GM21737 (cell line): ENCODE measurements around the gene PLCL2.
"Not testable (repeated sequence)": the region's sequence is repeated elsewhere in the genome, so short reads cannot be mapped to it uniquely, and the experiment has no call there.

Experiments
- ATAC-seq: cut with Tn5 transposase; IDR thresholded peaks from one replicate; pipeline ENCODE4 v1.9.1; 2021; ENCODE audit warnings: mild to moderate bottlenecking, moderate library complexity; ENCODE audit not compliant: unreplicated experiment

PLCL2 gene

GRCh38 chr3:16950282-16950681, 65.5 kb downstream of the PLCL2 start:
- no peak for ATAC-seq

GRCh38 chr3:16950845-16951244, 66.1 kb downstream of the PLCL2 start:
- ATAC-seq, result no peak

- not testable (repeated sequence) for ATAC-seq
Observed at GRCh38 chr3:16957852-16958251, 73.1 kb downstream of the PLCL2 start.

GRCh38 chr3:16960125-16960524, 75.4 kb downstream of the PLCL2 start:
- ATAC-seq, result no peak

- ATAC-seq, result no peak
Observed at GRCh38 chr3:16961621-16962205, 77.0 kb downstream of the PLCL2 start.

GRCh38 chr3:16975083-16975482, 90.3 kb downstream of the PLCL2 start:
- ATAC-seq, result no peak

GRCh38 chr3:16978234-16978920, 93.6 kb downstream of the PLCL2 start:
- ATAC-seq, result no peak

- no peak for ATAC-seq
Observed at GRCh38 chr3:16978921-16979271, 94.1 kb downstream of the PLCL2 start.

- not testable (repeated sequence) for ATAC-seq
Observed at GRCh38 chr3:16979769-16980515, 95.2 kb downstream of the PLCL2 start.

- not testable (repeated sequence) for ATAC-seq
Observed at GRCh38 chr3:16980526-16980925, 95.8 kb downstream of the PLCL2 start.

GRCh38 chr3:16982460-16982859, 97.7 kb downstream of the PLCL2 start:
- ATAC-seq, result no peak

- ATAC-seq, result no peak
Observed at GRCh38 chr3:16985608-16986007, 100.9 kb downstream of the PLCL2 start.

- no peak for ATAC-seq
Observed at GRCh38 chr3:16987141-16987540, 102.4 kb downstream of the PLCL2 start.

GRCh38 chr3:16990163-16990562, 105.4 kb downstream of the PLCL2 start:
- no peak for ATAC-seq

GRCh38 chr3:16992198-16992597, 107.4 kb downstream of the PLCL2 start:
- no peak for ATAC-seq

GRCh38 chr3:16993227-16993626, 108.5 kb downstream of the PLCL2 start:
- ATAC-seq, result no peak

GRCh38 chr3:16994854-16995525, 110.2 kb downstream of the PLCL2 start:
- ATAC-seq, result no peak

- no peak for ATAC-seq
Observed at GRCh38 chr3:16995601-16996000, 110.8 kb downstream of the PLCL2 start.

- no peak for ATAC-seq
Observed at GRCh38 chr3:16998236-16998923, 113.6 kb downstream of the PLCL2 start.

GRCh38 chr3:16999161-16999560, 114.4 kb downstream of the PLCL2 start:
- ATAC-seq, result no peak

- no peak for ATAC-seq
Observed at GRCh38 chr3:16999871-17000270, 115.1 kb downstream of the PLCL2 start.
